Measurements from ENCODE around the gene MAL.
"Not testable (repeated sequence)": the region's sequence is repeated elsewhere in the genome, so short reads cannot be mapped to it uniquely, and the experiment has no call there.

Gene MAL

DNA sequence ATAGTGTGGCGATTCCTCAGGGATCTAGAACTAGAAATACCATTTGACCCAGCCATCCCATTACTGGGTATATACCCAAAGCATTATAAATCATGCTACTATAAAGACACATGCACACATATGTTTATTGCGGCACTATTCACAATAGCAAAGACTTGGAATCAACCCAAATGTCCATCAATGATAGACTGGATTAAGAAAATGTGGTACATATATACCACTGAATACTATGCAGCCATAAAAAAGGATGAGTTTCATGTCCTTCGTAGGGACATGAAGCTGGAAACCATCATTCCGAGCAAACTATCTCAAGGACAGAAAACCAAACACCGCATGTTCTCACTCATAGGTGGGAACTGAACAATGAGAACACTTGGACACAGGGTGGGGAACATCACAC is 72.8 kb downstream of the MAL start:
- DNase-seq (ENCODE audit: low read depth, low spot score), result not testable (repeated sequence)

DNA sequence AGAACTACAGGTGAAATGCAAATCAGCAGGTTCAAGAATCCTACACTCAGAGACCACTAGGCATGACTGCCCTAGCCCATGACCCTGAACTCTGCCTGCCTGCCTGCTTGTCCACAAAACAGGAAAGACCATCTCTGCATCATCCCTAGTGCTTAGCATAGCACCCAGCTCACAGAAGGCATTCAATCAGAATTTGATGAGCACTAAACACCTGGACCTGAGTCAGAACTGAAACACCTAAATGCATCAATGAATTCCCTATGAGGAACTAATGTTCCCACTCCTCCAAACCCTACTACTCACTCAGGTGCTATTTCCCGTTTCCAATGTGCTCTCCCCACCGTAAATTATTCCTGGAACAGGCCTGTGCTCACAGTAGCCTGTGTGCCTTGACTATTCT is 74.4 kb downstream of the MAL start:
- DNase-seq (ENCODE audit: low read depth, low spot score), result no peak
